ENCODE results near the gene CEACAM19.
"Not testable (repeated sequence)": the region's sequence is repeated elsewhere in the genome, so short reads cannot be mapped to it uniquely, and the experiment has no call there.

The CEACAM19 gene

DNA sequence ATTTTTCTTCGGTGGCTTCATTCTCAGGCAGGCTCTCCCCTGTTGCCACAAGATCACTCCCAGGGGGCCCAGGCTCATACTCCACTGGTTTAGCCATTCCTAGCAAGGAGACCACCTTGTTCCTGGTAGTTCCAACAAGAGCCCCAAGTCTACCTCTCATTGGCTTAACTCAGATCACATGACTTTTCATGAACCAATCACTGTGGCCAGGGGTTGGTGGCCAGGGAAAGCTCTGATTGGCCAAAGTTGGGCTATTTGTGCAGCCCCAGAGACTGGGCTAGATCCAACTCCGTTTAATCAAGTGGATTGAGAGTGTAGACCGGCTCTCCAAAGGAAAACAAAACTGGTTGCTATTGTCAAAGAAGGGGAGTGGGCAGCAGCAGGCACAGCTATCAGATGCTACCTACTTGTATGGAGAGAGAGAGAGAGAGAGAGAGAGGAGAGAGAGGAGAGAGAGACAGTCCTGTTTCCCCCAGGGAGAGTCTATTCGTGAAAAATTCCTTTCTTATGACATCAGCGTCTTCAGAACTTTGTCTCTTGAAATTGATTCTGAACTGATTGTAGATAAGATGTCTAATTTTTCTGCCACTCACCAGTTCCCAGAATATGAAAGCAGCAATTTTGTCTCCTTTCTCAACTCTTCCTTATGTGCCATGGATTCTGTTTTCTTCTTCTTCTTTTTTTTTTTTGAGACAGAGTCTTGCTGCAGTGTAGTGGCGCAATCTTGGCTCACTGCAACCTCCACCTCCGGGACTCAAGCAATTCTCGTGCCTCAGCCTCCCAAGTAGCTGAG, 5.9 kb downstream of the CEACAM19 start:
- no peaks in the 10 kb centered on the region for H3K9me3 ChIP-seq (ENCODE audit: insufficient read depth, low read length)
- H3K36me3 ChIP-seq (ENCODE audit: insufficient read depth, insufficient read length, low read length) = no peaks in the 10 kb centered on the region
- TF ChIP-seq ZNF274 (IDR thresholded peaks at IDR 0.05; ENCODE audit: low read depth, low read length) (no peak), YY1 (IDR thresholded peaks at IDR 0.05; ENCODE audit: insufficient read depth, insufficient read length) (no peak), SUZ12 (IDR thresholded peaks at IDR 0.05; ENCODE audit: extremely low read depth, insufficient read depth, insufficient read length) (no peak)
- no peaks in the 10 kb centered on the region for H3K27me3 ChIP-seq (ENCODE audit: insufficient read depth, insufficient read length)
- H3K4me1 ChIP-seq (ENCODE audit: insufficient read depth, insufficient read length) = no peaks in the 10 kb centered on the region
- H3K9ac ChIP-seq (ENCODE audit: insufficient read length, low read depth) = no peak overlapping the region
- no peak overlapping the region for H3K4me3 ChIP-seq (ENCODE audit: insufficient read length, low read depth)
- DNase-seq (ENCODE audit: low read depth, low spot score) = peak; percentile 30

DNA sequence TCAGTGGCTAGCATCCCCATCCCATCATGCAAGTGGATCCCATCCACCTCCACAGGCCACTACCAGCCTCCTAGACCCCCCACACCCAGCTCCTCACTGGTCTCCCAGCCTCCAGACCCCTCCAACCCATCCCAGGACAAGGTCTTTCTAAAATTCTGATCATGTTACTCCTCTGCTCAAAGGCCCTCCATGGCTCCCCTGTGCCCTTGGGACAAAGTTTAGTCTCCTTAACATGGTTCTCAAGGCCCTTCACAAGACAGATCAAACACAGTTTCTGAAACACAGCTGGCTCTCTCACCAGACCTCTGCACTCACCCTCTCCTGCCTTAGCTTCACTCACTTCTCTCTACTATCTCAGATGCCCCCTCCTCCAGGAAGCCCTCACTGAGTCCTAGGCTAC, 9.3 kb downstream of the CEACAM19 start:
- Histone ChIP-seq H3K9ac (ENCODE audit: insufficient read length, low read depth) (no peak overlapping the region), H3K4me1 (ENCODE audit: insufficient read depth, insufficient read length) (no peaks in the 10 kb centered on the region), H3K36me3 (ENCODE audit: insufficient read depth, insufficient read length, low read length) (no peaks in the 10 kb centered on the region), H3K27me3 (ENCODE audit: insufficient read depth, insufficient read length) (no peaks in the 10 kb centered on the region), H3K4me3 (ENCODE audit: insufficient read length, low read depth) (no peak overlapping the region), H3K9me3 (ENCODE audit: insufficient read depth, low read length) (no peaks in the 10 kb centered on the region)
- TF ChIP-seq YY1 (IDR thresholded peaks at IDR 0.05; ENCODE audit: insufficient read depth, insufficient read length) (no peak), ZNF274 (IDR thresholded peaks at IDR 0.05; ENCODE audit: low read depth, low read length) (no peak), SUZ12 (IDR thresholded peaks at IDR 0.05; ENCODE audit: extremely low read depth, insufficient read depth, insufficient read length) (no peak)
- DNase-seq (ENCODE audit: low read depth, low spot score) = no peak

DNA sequence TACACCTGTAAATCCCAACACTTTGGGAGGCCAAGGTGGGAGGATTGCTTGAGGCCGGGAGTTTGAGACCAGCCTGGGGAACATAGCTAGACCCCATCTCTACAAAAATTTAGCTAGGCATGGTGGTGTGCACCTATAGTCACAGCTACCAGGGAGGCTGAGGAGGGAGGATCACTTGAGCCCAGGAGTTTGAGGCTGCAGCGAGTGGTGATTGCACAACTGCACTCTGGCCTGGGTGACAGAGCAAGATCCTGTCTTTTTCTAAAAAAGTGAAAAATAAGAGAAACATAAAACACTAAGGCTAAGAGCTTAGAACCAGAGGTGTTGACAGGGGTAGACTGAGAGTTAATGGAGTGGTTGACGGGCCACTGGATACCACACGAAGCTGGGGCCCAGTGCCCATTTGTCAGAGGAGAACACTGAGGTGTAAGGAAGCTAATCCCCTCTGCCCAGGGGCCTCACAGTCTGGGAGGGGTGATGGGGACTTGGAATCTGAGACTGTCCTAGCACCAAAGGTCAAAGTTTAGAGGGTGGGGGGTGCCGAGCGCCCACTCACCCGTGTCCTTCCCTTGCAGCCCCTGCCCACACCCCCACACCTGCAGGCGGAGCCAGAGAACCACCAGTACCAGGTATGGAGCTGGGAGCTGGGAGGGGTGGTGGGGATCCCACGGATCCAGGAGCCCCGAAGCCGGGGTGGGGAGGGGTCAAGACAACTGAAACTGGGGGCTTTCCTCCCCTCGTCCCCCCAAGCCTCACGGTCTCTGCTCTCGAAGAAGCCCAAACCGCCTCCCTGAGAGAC, 10.9 kb downstream of the CEACAM19 start:
- Histone ChIP-seq H3K4me1 (ENCODE audit: insufficient read depth, insufficient read length) (no peaks in the 10 kb centered on the region), H3K27me3 (ENCODE audit: insufficient read depth, insufficient read length) (no peaks in the 10 kb centered on the region), H3K9me3 (ENCODE audit: insufficient read depth, low read length) (no peaks in the 10 kb centered on the region), H3K4me3 (ENCODE audit: insufficient read length, low read depth) (no peak overlapping the region), H3K36me3 (ENCODE audit: insufficient read depth, insufficient read length, low read length) (no peaks in the 10 kb centered on the region), H3K9ac (ENCODE audit: insufficient read length, low read depth) (no peak overlapping the region)
- no peak for TF ChIP-seq ZNF274 (IDR thresholded peaks at IDR 0.05; ENCODE audit: low read depth, low read length)
- no peak for TF ChIP-seq SUZ12 (IDR thresholded peaks at IDR 0.05; ENCODE audit: extremely low read depth, insufficient read depth, insufficient read length)
- TF ChIP-seq YY1 (IDR thresholded peaks at IDR 0.05; ENCODE audit: insufficient read depth, insufficient read length) = no peak
- DNase-seq (ENCODE audit: low read depth, low spot score) = no peak

DNA sequence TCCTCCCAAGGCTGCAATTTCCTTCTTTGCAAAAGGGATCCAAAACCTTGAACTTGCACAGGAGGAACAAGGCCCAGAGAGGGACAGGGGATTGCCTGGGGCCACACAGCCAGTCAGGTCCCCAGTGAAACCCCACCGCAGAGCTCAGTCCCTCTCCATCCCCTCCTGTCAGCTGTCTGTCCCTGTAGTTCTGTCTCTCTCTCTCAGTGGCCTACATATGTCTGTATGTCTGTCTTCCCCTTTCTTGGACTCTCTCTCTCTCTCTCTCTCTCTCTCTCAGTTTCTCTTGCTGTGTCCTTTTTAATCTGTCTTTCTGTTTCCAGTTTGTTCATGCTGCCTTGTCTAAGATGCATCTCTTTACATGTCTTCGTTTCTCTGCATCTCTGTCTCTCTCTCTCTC, 11.5 kb downstream of the CEACAM19 start:
- Histone ChIP-seq H3K4me3 (ENCODE audit: insufficient read length, low read depth) (no peak overlapping the region), H3K27me3 (ENCODE audit: insufficient read depth, insufficient read length) (no peaks in the 10 kb centered on the region), H3K9ac (ENCODE audit: insufficient read length, low read depth) (no peak overlapping the region), H3K36me3 (ENCODE audit: insufficient read depth, insufficient read length, low read length) (no peaks in the 10 kb centered on the region), H3K9me3 (ENCODE audit: insufficient read depth, low read length) (no peaks in the 10 kb centered on the region), H3K4me1 (ENCODE audit: insufficient read depth, insufficient read length) (no peaks in the 10 kb centered on the region)
- TF ChIP-seq SUZ12 (IDR thresholded peaks at IDR 0.05; ENCODE audit: extremely low read depth, insufficient read depth, insufficient read length) = no peak
- no peak for TF ChIP-seq YY1 (IDR thresholded peaks at IDR 0.05; ENCODE audit: insufficient read depth, insufficient read length)
- TF ChIP-seq ZNF274 (IDR thresholded peaks at IDR 0.05; ENCODE audit: low read depth, low read length) = no peak
- DNase-seq (ENCODE audit: low read depth, low spot score) = no peak

DNA sequence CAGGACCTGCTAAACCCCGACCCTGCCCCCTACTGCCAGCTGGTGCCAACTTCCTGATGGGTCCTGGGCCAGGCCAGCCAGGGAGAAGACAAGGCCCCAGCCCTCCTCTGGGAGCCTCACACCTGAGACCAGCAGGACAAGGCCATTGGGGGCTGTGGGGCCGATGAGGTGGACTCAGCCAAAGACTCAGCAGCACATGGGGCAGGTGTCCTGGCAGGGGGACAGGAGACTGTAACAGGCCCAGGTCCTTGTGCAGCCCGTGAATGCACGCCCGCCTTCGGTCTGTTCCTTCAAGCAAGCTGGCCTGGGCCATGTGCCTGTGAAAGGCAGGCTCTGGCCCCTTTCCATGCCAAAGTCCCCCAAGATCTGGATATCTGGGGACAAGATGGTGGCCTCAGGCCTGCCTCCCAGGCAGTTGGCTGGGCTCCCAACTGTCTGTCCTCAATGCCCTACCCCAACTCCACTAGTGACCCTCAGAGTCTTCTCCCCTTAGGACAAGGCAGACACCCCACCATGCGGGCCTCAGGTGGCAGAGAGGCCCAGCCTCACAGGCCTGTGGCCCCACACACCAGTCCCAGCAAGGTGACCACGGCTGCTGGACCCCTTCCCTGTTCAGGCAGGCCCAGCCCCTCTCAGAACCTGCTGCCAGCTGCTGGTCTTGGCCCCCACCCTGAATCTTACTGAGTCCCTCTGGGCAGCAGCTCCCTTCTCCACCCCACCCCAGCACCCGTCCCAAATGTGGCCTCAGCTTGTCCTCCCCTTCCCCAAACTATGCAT, 12.3 kb downstream of the CEACAM19 start:
- Histone ChIP-seq H3K4me1 (ENCODE audit: insufficient read depth, insufficient read length) (no peaks in the 10 kb centered on the region), H3K4me3 (ENCODE audit: insufficient read length, low read depth) (no peak overlapping the region), H3K36me3 (ENCODE audit: insufficient read depth, insufficient read length, low read length) (no peaks in the 10 kb centered on the region), H3K9me3 (ENCODE audit: insufficient read depth, low read length) (no peaks in the 10 kb centered on the region), H3K9ac (ENCODE audit: insufficient read length, low read depth) (no peak overlapping the region), H3K27me3 (ENCODE audit: insufficient read depth, insufficient read length) (no peaks in the 10 kb centered on the region)
- DNase-seq (ENCODE audit: low read depth, low spot score) = no peak
- no peak for TF ChIP-seq YY1 (IDR thresholded peaks at IDR 0.05; ENCODE audit: insufficient read depth, insufficient read length)
- no peak for TF ChIP-seq SUZ12 (IDR thresholded peaks at IDR 0.05; ENCODE audit: extremely low read depth, insufficient read depth, insufficient read length)
- TF ChIP-seq ZNF274 (IDR thresholded peaks at IDR 0.05; ENCODE audit: low read depth, low read length) = no peak

DNA sequence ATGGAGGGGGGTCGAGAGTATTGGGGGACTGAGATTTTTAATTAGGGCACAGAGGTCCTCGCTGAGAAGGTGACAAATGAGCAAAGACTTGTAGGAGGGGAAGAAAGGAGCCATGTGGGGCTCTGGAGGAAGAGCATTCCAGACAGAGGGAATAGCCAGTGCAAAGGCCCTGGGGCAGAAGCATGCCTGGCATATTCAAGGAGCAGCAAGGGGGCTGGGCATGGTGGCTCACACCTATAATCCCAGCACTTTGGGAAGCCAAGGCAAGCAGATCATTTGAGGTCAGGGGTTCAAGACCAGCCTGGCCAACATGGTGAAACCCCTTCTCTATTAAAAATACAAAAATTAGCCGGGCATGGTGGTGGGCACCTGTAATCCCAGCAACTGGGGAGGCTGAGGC, 13.1 kb downstream of the CEACAM19 start:
- not testable (repeated sequence) for DNase-seq (ENCODE audit: low read depth, low spot score); H3K4me1 ChIP-seq (ENCODE audit: insufficient read depth, insufficient read length); H3K36me3 ChIP-seq (ENCODE audit: insufficient read depth, insufficient read length, low read length); H3K9ac ChIP-seq (ENCODE audit: insufficient read length, low read depth); H3K4me3 ChIP-seq (ENCODE audit: insufficient read length, low read depth); H3K27me3 ChIP-seq (ENCODE audit: insufficient read depth, insufficient read length); H3K9me3 ChIP-seq (ENCODE audit: insufficient read depth, low read length)

Measured in NT2/D1 (cell line).